IMR-90 (cell line): Measurements from ENCODE around the gene C6orf52. TPM values are rescaled to one million over a fixed set of nuclear protein-coding genes. Genes with fewer than 3 reads are reported as not detected.

Experiments used
- ATAC-seq: fragments of 200-7000 bp; cut with Tn5 transposase; 2 replicates; pipeline ENCODE4 v1.9.1; 2020; ENCODE audit warnings: low read depth, mild to moderate bottlenecking, moderate library complexity
- BruUV-seq: library from RNA; stranded (reverse); fragments of 400-500 nt; replicated peaks from 2 replicates; lab custom pipeline; 2021; lab: Mats Ljungman, UMichigan
- CTCF ChIA-PET: fragments of 300-600 bp; formaldehyde crosslinking; extraction: SDS; loops from one replicate; lab custom pipeline; 2021; ENCODE audit warnings: antibody characterized with exemption; lab: Yijun Ruan, JAX
- POLR2A ChIA-PET: fragments of 300-600 bp; sonication (Branson Sonifier 250); formaldehyde crosslinking; loops from one replicate; lab custom pipeline; 2022; ENCODE audit warnings: antibody characterized with exemption; ENCODE audit not compliant: unreplicated experiment; lab: Charles Lee
- DNase-seq: peaks from one replicate; pipeline ENCODE4 v3.0.0; 2013
- H2AFZ ChIP-seq: replicated peaks from 2 replicates; pipeline ENCODE3; 2013; ENCODE audit warnings: low read length, mild to moderate bottlenecking; ENCODE audit not compliant: poor library complexity
- H2AK5ac ChIP-seq: 2 replicates; pipeline ENCODE4 v1.6.1; 2013; ENCODE audit warnings: low read depth, low read length, inconsistent platforms
- H2AK9ac ChIP-seq: replicated peaks from 2 replicates; pipeline ENCODE3; 2013; ENCODE audit warnings: mild to moderate bottlenecking, low read depth, low read length, moderate library complexity; ENCODE audit not compliant: poor library complexity
- H2BK120ac ChIP-seq: 2 replicates; pipeline ENCODE4 v1.6.1; 2013; ENCODE audit warnings: low read depth, low read length, inconsistent platforms
- H2BK15ac ChIP-seq: 3 replicates; pipeline ENCODE4 v1.6.1; 2013; ENCODE audit warnings: low read depth, low read length, inconsistent platforms
- H2BK20ac ChIP-seq: 2 replicates; pipeline ENCODE4 v1.6.1; 2013; ENCODE audit warnings: low read depth, mild to moderate bottlenecking, inconsistent platforms, low read length, moderate library complexity
- H2BK5ac ChIP-seq: 2 replicates; pipeline ENCODE4 v1.6.1; 2013; ENCODE audit warnings: mild to moderate bottlenecking, low read depth, low read length, inconsistent platforms; ENCODE audit not compliant: poor library complexity, severe bottlenecking
- H3K14ac ChIP-seq: replicated peaks from 2 replicates; pipeline ENCODE4 v1.6.1; 2013; ENCODE audit warnings: low read depth, low read length, inconsistent platforms
- H3K18ac ChIP-seq: 2 replicates; pipeline ENCODE4 v1.6.1; 2013; ENCODE audit warnings: low read depth, low read length, control low read depth
- H3K23ac ChIP-seq: 2 replicates; pipeline ENCODE4 v1.6.1; 2013; ENCODE audit warnings: low read depth, low read length, inconsistent platforms
- H3K27ac ChIP-seq: 2 replicates; pipeline ENCODE4 v1.5.1; 2013; ENCODE audit warnings: mild to moderate bottlenecking, control low read depth, low read length; ENCODE audit not compliant: insufficient read depth
- H3K27me3 ChIP-seq: 2 replicates; pipeline ENCODE4 v1.6.1; 2013; ENCODE audit warnings: low read length; ENCODE audit not compliant: control insufficient read depth, insufficient read depth
- H3K36me3 ChIP-seq: 2 replicates; pipeline ENCODE4 v1.6.1; 2013; ENCODE audit warnings: low read length, mixed read lengths; ENCODE audit not compliant: control insufficient read depth, insufficient read depth
- H3K4ac ChIP-seq: 2 replicates; pipeline ENCODE4 v1.6.1; 2013; ENCODE audit warnings: low read depth, low read length, inconsistent platforms
- H3K4me1 ChIP-seq: 2 replicates; pipeline ENCODE4 v1.6.1; 2013; ENCODE audit warnings: low read length, mixed read lengths; ENCODE audit not compliant: control insufficient read depth, insufficient read depth
- H3K4me2 ChIP-seq: 2 replicates; pipeline ENCODE4 v1.6.1; 2013; ENCODE audit warnings: low read depth, mild to moderate bottlenecking, control low read depth, low read length, moderate library complexity
- H3K4me3 ChIP-seq: 2 replicates; pipeline ENCODE4 v1.5.1; 2013; ENCODE audit warnings: low read depth, mild to moderate bottlenecking, control low read depth, low read length, moderate library complexity; ENCODE audit not compliant: insufficient read depth
- H3K56ac ChIP-seq: 2 replicates; pipeline ENCODE4 v1.6.1; 2013; ENCODE audit warnings: low read length, inconsistent platforms; ENCODE audit not compliant: insufficient read depth; ENCODE audit errors: extremely low read depth
- H3K79me1 ChIP-seq, 2 experiments: 2 replicates each; pipeline ENCODE4 v1.6.1; 2013; ENCODE audit warnings: low read length in 2 of 2, inconsistent platforms in 1 of 2, low read depth in 1 of 2
- H3K9ac ChIP-seq: 2 replicates; pipeline ENCODE4 v1.6.1; 2013; ENCODE audit warnings: low read depth, low read length, control low read depth
- H3K9me1 ChIP-seq: 2 replicates; pipeline ENCODE4 v1.6.1; 2013; ENCODE audit warnings: low read length, inconsistent platforms; ENCODE audit not compliant: insufficient read depth
- H3K9me3 ChIP-seq: 2 replicates; pipeline ENCODE4 v1.6.1; 2013; ENCODE audit warnings: low read length; ENCODE audit not compliant: control insufficient read depth, insufficient read depth
- H4K20me1 ChIP-seq: 2 replicates; pipeline ENCODE4 v1.6.1; 2013; ENCODE audit warnings: low read length, inconsistent platforms; ENCODE audit not compliant: insufficient read depth
- H4K5ac ChIP-seq: 2 replicates; pipeline ENCODE4 v1.6.1; 2013; ENCODE audit warnings: mild to moderate bottlenecking, low read depth, low read length, control low read depth
- H4K8ac ChIP-seq, 2 experiments: 2 replicates each; pipeline ENCODE4 v1.6.1; 2013; ENCODE audit warnings: low read depth in 2 of 2, low read length in 2 of 2, control low read depth in 1 of 2, inconsistent platforms in 1 of 2
- H4K91ac ChIP-seq: 2 replicates; pipeline ENCODE4 v1.6.1; 2013; ENCODE audit warnings: low read depth, low read length, inconsistent platforms; ENCODE audit not compliant: insufficient read depth
- BHLHE40 ChIP-seq: fragments of 150-350 bp; IDR thresholded peaks from 2 replicates; pipeline ENCODE4 v1.6.1; 2016; ENCODE audit warnings: mild to moderate bottlenecking, low read depth, low read length
- CEBPB ChIP-seq: IDR thresholded peaks from 2 replicates; pipeline ENCODE4 v1.6.1; 2012; ENCODE audit warnings: low read depth, low read length, improper control_type of control experiment
- CHD1 ChIP-seq: IDR thresholded peaks from 2 replicates; pipeline ENCODE4 v1.6.1; 2012; ENCODE audit warnings: low read depth, low read length, improper control_type of control experiment
- FOS ChIP-seq: fragments of 150-350 bp; IDR thresholded peaks from 2 replicates; pipeline ENCODE4 v1.6.1; 2016; ENCODE audit warnings: low read depth, low read length
- MAFK ChIP-seq: IDR thresholded peaks from 2 replicates; pipeline ENCODE4 v1.6.1; 2012; ENCODE audit warnings: low read depth, low read length, improper control_type of control experiment
- MAZ ChIP-seq: IDR thresholded peaks from 2 replicates; pipeline ENCODE4 v1.6.1; 2012; ENCODE audit warnings: low read depth, mild to moderate bottlenecking, low read length, improper control_type of control experiment, moderate library complexity, borderline replicate concordance
- MXI1 ChIP-seq: IDR thresholded peaks from 2 replicates; pipeline ENCODE4 v1.6.1; 2012; ENCODE audit warnings: low read depth, mild to moderate bottlenecking, low read length, moderate library complexity, borderline replicate concordance
- NFE2L2 ChIP-seq: fragments of 150-350 bp; IDR thresholded peaks from 2 replicates; pipeline ENCODE4 v1.6.1; 2016; ENCODE audit warnings: low read depth, mild to moderate bottlenecking, low read length
- POLR2A ChIP-seq: IDR thresholded peaks from 2 replicates; pipeline ENCODE4 v1.6.1; 2012; ENCODE audit warnings: mild to moderate bottlenecking, low read depth, low read length
- RAD21 ChIP-seq: IDR thresholded peaks from 2 replicates; pipeline ENCODE4 v1.6.1; 2012; ENCODE audit warnings: low read length, improper control_type of control experiment
- RCOR1 ChIP-seq: IDR thresholded peaks from 2 replicates; pipeline ENCODE4 v1.6.1; 2012; ENCODE audit warnings: mild to moderate bottlenecking, low read length, improper control_type of control experiment; ENCODE audit not compliant: insufficient replicate concordance
- RFX5 ChIP-seq: IDR thresholded peaks from 2 replicates; pipeline ENCODE4 v1.8.0; 2012; ENCODE audit warnings: low read depth, mild to moderate bottlenecking, low read length, moderate library complexity
- SMC3 ChIP-seq: fragments of 150-350 bp; IDR thresholded peaks from 2 replicates; pipeline ENCODE4 v1.6.1; 2016; ENCODE audit warnings: low read depth, mild to moderate bottlenecking, antibody characterized with exemption, low read length, moderate library complexity
- WGBS, 2 experiments: methylation state at CpG; one replicate each; pipeline versions ENCODE4 v1.1.5 to v1.1.7; 2013; ENCODE audit warnings: missing lambda C conversion rate in 2 of 2; ENCODE audit not compliant: insufficient read length in 1 of 2; ENCODE audit errors: extremely low coverage in 2 of 2; 5-methylcytosine and 5-hydroxymethylcytosine counted together
- dilution Hi-C: fragments of 300-500 bp; cut with HindIII; formaldehyde crosslinking; loops from one replicate; pipeline ENCODE4 v1.14.3; 2018; ENCODE audit warnings: low sequenced_read_pairs; ENCODE audit not compliant: unreplicated experiment
- in situ Hi-C: fragments of 300-500 bp; cut with MboI; formaldehyde crosslinking; loops from 3 replicates; pipeline ENCODE4 v1.14.3; 2019; ENCODE audit warnings: low sequenced_read_pairs, inconsistent platforms, mixed read lengths
- intact Hi-C: fragments of 100-400 bp; cut with micrococcal nuclease; formaldehyde crosslinking; loops from 2 replicates; pipeline ENCODE4 v1.10.0; 2022
- polyA plus RNA-seq, 3 experiments: library from polyadenylated mRNA; depleted of rRNA; stranded (reverse); fragments of >200 nt; gene quantifications; 2 replicates each; pipeline ENCODE4 v1.2.3, GENCODE V29; 2012; ENCODE audit warnings: low replicate concordance in 1 of 3
- total RNA-seq: library from RNA; depleted of rRNA; stranded (reverse); fragments of >200 nt; gene quantifications from 2 replicates; pipeline ENCODE4 v1.2.3, GENCODE V29; 2012
- TF ChIP-seq, protein P1 (sequence below): conservative IDR thresholded peaks from 2 replicates; pipeline ENCODE4 v1.5.1; 2012; ENCODE audit warnings: mild to moderate bottlenecking, low read depth, low read length, improper control_type of control experiment
- TF ChIP-seq, protein P2 (sequence below): fragments of 150-350 bp; IDR thresholded peaks from 2 replicates; pipeline ENCODE4 v1.6.1; 2017; ENCODE audit warnings: mild to moderate bottlenecking, antibody characterized with exemption, low read length, low read depth
- TF ChIP-seq, protein P3 (sequence below): fragments of 150-350 bp; IDR thresholded peaks from 2 replicates; pipeline ENCODE4 v1.6.1; 2016; ENCODE audit warnings: low read depth, mild to moderate bottlenecking, low read length, moderate library complexity, borderline replicate concordance

The C6orf52 gene
- total and polyA plus RNA-seq, 2 of the 4 experiments (the other 2 are of a cell fraction) = 0.31 TPM; not detected in 1

DNA sequence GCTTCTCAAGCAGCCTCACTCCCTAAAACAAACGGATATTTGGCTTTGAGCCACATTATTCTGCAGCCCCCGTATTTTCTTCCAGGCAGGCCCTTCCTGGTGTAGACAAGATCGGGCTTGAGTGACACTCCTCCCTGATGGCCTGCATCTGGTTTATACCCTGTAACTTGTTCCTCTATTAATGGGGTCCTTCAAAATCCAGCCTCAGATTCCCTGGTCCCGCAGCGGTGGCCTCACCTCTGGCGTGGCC, 28.1 kb upstream of the C6orf52 start:
- peak overlapping the region; percentile 67 for H2AK9ac ChIP-seq
- H3K27ac ChIP-seq = peak overlapping the region; percentile 82
- H3K27me3 ChIP-seq = no peaks in the 10 kb centered on the region
- peak overlapping the region; percentile 90 for H2AFZ ChIP-seq
- DNase-seq = no peak
- peak overlapping the region; percentile 85 for H3K4me2 ChIP-seq
- H3K23ac ChIP-seq = peak overlapping the region; percentile 48; the same call in 1 of the 2 replicates
- H3K9ac ChIP-seq = peak overlapping the region; percentile 75
- H2AK5ac ChIP-seq = no peak overlapping the region
- dilution Hi-C loops (no loop called here), intact Hi-C loops (loop anchor here (5.0 kb wide), 1 partner anchor 80 kb away; no protein-coding TSS in a partner anchor), in situ Hi-C loops (no loop called here)
- H3K79me1 ChIP-seq = peaks cover 23 to 52% of the 10 kb centered on the region in 2 experiments
- peaks cover 9% of the 10 kb centered on the region for H3K9me1 ChIP-seq
- no peak overlapping the region for H2BK15ac ChIP-seq
- H3K9me3 ChIP-seq = peaks cover 9% of the 10 kb centered on the region
- H3K4ac ChIP-seq = peak overlapping the region; percentile 85
- peaks cover 4% of the 10 kb centered on the region; the same call in 1 of the 2 replicates for H4K20me1 ChIP-seq
- peak overlapping the region; percentile 65 for H3K14ac ChIP-seq
- peak overlapping the region; percentile 91 for H3K4me3 ChIP-seq
- CTCF ChIA-PET = interaction anchor here (0.6 kb wide), 1 partner anchor 1909 kb away, joined by 5 read pairs; no protein-coding TSS in a partner anchor
- no TSS peak for BruUV-seq
- H4K5ac ChIP-seq = peak overlapping the region; percentile 85
- peak overlapping the region; percentile 35; the same call in 1 of the 2 replicates for H2BK20ac ChIP-seq
- no peak for ATAC-seq
- H3K18ac ChIP-seq = peak overlapping the region; percentile 64
- 4% methylated on average over 6 of the region's 6 CpGs; no CpG with 5 or more reads in 1 of the 2 experiments for WGBS, 2 experiments
- H4K8ac ChIP-seq = peak overlapping the region; percentile 91 to 96
- H4K91ac ChIP-seq = peak overlapping the region; percentile 69
- H3K4me1 ChIP-seq = peaks cover 8% of the 10 kb centered on the region
- peak overlapping the region; percentile 75 for H2BK5ac ChIP-seq
- peak overlapping the region; percentile 51; the same call in 1 of the 2 replicates for H3K56ac ChIP-seq
- POLR2A ChIA-PET = interaction anchor here (0.5 kb wide), 1 partner anchor 41 kb away, joined by 3 read pairs; no protein-coding TSS in a partner anchor
- H2BK120ac ChIP-seq = peak overlapping the region; percentile 66; the same call in 1 of the 2 replicates
- TF ChIP-seq SMC3 = no peak
- no peak for TF ChIP-seq CEBPB
- no peak for TF ChIP-seq RFX5
- no peak for TF ChIP-seq POLR2A
- no peak for TF ChIP-seq FOS
- TF ChIP-seq, protein P1, sequence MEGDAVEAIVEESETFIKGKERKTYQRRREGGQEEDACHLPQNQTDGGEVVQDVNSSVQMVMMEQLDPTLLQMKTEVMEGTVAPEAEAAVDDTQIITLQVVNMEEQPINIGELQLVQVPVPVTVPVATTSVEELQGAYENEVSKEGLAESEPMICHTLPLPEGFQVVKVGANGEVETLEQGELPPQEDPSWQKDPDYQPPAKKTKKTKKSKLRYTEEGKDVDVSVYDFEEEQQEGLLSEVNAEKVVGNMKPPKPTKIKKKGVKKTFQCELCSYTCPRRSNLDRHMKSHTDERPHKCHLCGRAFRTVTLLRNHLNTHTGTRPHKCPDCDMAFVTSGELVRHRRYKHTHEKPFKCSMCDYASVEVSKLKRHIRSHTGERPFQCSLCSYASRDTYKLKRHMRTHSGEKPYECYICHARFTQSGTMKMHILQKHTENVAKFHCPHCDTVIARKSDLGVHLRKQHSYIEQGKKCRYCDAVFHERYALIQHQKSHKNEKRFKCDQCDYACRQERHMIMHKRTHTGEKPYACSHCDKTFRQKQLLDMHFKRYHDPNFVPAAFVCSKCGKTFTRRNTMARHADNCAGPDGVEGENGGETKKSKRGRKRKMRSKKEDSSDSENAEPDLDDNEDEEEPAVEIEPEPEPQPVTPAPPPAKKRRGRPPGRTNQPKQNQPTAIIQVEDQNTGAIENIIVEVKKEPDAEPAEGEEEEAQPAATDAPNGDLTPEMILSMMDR = no peak
- no peak for TF ChIP-seq NFE2L2
- no peak for TF ChIP-seq RCOR1
- TF ChIP-seq RAD21 = no peak
- TF ChIP-seq, protein P2, sequence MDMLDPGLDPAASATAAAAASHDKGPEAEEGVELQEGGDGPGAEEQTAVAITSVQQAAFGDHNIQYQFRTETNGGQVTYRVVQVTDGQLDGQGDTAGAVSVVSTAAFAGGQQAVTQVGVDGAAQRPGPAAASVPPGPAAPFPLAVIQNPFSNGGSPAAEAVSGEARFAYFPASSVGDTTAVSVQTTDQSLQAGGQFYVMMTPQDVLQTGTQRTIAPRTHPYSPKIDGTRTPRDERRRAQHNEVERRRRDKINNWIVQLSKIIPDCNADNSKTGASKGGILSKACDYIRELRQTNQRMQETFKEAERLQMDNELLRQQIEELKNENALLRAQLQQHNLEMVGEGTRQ = no peak; the same call in 1 of the 2 replicates
- TF ChIP-seq, protein P3, sequence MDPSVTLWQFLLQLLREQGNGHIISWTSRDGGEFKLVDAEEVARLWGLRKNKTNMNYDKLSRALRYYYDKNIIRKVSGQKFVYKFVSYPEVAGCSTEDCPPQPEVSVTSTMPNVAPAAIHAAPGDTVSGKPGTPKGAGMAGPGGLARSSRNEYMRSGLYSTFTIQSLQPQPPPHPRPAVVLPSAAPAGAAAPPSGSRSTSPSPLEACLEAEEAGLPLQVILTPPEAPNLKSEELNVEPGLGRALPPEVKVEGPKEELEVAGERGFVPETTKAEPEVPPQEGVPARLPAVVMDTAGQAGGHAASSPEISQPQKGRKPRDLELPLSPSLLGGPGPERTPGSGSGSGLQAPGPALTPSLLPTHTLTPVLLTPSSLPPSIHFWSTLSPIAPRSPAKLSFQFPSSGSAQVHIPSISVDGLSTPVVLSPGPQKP = no peak
- no peak for TF ChIP-seq BHLHE40
- no peak for TF ChIP-seq MXI1
- no peak for TF ChIP-seq MAZ
- TF ChIP-seq CHD1 = no peak
- TF ChIP-seq MAFK = no peak
- H3K36me3 ChIP-seq = peaks cover 14% of the 10 kb centered on the region
